NB4 (cell line): ENCODE results near the gene TIPARP.

Source experiments
- MAX ChIP-seq: IDR thresholded peaks from 2 replicates; pipeline ENCODE4 v1.6.1; 2011; ENCODE audit warnings: low read depth, low read length
- TF ChIP-seq, protein P1 (sequence below): IDR thresholded peaks from one replicate; pipeline ENCODE4 v1.5.1; 2012; ENCODE audit warnings: low read depth, low read length

DNA sequence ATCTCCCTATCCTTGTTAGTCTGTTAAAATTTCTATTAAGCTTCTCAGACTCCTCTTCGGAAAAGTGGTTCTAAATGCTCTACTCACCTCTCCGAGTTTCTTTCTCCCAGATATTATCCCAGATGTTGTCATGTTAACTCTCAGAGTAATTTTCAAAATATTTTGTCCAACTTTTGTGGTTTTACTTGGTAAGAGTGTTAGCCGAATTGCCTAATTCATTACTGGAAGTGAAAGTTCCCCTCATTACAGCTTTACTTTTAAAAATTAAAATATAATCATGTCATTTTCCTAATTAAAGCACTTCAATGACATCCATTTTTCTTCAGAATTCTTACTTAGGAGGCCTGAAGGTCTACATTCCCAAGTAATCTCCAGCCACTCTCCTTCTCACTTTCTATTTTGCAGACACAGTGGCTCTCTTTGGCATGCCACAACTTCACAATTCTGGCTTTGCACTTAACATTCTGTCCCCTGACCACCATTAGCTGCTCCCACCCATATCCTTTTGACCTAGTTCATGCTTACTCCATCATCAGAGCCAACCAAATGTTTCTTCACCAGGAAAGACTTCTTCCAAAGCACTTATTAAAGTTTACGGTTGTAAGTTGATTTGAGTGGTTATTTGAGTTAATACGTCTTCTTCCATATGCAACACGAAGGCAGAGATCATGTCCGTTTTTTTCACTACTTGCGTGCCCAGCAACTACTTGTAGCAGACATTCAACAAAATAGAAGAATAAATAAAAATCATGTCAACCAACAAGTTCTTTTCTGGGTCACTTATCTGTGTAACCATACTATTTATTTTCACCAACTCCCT lies 10.2 kb upstream of the TIPARP start:
- TF ChIP-seq, protein P1, sequence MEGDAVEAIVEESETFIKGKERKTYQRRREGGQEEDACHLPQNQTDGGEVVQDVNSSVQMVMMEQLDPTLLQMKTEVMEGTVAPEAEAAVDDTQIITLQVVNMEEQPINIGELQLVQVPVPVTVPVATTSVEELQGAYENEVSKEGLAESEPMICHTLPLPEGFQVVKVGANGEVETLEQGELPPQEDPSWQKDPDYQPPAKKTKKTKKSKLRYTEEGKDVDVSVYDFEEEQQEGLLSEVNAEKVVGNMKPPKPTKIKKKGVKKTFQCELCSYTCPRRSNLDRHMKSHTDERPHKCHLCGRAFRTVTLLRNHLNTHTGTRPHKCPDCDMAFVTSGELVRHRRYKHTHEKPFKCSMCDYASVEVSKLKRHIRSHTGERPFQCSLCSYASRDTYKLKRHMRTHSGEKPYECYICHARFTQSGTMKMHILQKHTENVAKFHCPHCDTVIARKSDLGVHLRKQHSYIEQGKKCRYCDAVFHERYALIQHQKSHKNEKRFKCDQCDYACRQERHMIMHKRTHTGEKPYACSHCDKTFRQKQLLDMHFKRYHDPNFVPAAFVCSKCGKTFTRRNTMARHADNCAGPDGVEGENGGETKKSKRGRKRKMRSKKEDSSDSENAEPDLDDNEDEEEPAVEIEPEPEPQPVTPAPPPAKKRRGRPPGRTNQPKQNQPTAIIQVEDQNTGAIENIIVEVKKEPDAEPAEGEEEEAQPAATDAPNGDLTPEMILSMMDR, result no peak
- no peak for TF ChIP-seq MAX
